Measurements from ENCODE around the gene PCDHGA8.

Gene PCDHGA8

DNA sequence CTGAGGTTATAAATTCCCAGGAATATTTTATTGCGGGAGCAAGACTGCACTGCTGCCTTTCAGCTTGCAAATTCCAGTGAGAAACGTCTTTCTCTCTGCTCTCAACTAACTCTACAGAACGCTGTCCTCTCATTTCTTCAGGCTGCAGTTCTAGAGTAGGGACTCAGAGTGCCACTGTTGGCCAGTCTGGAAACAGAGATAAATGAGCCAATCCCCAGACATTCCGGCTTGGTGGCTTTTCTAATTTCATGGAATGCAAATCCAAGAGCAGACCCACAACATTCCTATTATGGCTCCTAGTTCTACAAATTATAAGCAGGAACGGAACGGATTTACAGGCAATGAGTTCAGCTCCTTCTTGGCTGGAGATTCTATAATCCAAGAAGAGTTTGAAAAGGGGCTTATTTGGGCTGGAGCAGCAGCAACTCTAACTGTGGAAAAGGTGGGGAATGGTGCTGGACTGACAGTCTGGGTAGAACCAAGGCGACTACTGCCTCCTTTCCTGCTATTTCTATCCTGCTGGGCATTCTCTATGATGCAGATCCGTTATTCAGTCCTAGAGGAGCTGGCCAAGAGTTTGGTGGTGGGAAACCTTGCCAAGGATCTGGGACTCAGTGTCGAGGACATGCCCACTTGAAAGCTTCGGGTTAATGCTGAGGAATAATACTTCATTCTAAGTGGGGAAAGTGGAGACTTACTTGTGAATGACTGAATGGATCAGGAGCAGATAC, 47.1 kb downstream of the PCDHGA8 start:
- H3K27me3 ChIP-seq (replicated peaks; ENCODE audit: control insufficient read depth, insufficient read depth, low read length): no peaks in the 10 kb centered on the region
- H3K36me3 ChIP-seq (ENCODE audit: control insufficient read depth, insufficient read depth, low read length): no peaks in the 10 kb centered on the region
- no peak overlapping the region for H3K4me3 ChIP-seq (replicated peaks; ENCODE audit: low read depth, low read length)
- DNase-seq (ENCODE audit: extremely low read depth, insufficient read length): no peak
- TF ChIP-seq, protein P1, sequence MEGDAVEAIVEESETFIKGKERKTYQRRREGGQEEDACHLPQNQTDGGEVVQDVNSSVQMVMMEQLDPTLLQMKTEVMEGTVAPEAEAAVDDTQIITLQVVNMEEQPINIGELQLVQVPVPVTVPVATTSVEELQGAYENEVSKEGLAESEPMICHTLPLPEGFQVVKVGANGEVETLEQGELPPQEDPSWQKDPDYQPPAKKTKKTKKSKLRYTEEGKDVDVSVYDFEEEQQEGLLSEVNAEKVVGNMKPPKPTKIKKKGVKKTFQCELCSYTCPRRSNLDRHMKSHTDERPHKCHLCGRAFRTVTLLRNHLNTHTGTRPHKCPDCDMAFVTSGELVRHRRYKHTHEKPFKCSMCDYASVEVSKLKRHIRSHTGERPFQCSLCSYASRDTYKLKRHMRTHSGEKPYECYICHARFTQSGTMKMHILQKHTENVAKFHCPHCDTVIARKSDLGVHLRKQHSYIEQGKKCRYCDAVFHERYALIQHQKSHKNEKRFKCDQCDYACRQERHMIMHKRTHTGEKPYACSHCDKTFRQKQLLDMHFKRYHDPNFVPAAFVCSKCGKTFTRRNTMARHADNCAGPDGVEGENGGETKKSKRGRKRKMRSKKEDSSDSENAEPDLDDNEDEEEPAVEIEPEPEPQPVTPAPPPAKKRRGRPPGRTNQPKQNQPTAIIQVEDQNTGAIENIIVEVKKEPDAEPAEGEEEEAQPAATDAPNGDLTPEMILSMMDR (IDR thresholded peaks at IDR 0.05; ENCODE audit: insufficient read depth, low read length, poor library complexity, severe bottlenecking): no peak

DNA sequence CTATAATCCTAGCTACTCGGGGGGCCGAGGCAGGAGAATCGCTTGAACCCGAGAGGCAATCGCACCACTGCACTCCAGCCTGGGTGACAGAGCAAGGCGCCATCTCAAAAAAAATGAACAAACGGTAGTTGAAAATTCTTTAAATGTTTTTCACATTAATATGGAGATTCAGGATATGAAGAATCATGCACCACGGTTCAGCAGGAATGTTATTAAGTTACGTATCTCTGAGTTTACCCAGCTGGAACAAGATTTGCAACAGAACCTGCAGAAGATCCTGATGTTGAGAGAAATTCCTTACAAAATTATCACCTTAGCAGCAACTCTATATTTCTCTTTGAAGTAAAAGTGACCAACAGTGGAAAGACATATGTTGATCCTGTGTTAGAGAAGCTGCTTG, 47.9 kb downstream of the PCDHGA8 start:
- H3K36me3 ChIP-seq (ENCODE audit: control insufficient read depth, insufficient read depth, low read length): no peaks in the 10 kb centered on the region
- DNase-seq (ENCODE audit: extremely low read depth, insufficient read length): no peak
- no peak overlapping the region for H3K4me3 ChIP-seq (replicated peaks; ENCODE audit: low read depth, low read length)
- TF ChIP-seq, protein P1 (IDR thresholded peaks at IDR 0.05; ENCODE audit: insufficient read depth, low read length, poor library complexity, severe bottlenecking): no peak
- H3K27me3 ChIP-seq (replicated peaks; ENCODE audit: control insufficient read depth, insufficient read depth, low read length): no peaks in the 10 kb centered on the region

DNA sequence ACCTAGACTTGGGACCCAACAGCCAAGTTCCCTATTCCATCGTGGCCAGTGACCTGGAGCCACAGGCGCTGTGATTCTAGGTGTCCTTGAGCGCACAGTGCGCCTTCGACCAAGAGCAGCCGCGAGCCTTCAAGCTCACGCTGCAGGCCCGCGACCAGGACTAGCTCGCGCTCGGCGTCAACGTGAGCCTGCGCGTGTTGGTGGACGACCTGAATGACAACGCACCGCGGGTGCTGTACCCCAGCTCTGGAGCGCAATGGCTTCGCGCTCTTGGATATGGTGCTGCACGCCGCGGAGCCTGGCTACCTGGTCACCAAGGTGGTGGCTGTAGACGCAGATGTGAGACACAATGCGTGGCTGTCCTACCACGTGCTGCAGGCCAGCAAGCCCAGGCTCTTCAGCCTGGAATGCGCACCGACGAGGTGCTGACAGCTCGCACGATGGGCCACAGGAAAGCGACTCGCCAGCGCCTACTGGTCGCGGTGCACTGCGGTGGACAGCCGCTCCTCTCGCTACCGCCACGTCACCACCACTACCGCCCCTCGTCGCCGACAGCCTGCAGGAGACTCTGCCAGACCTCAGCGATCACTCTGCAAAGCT, 49.2 kb downstream of the PCDHGA8 start:
- Histone ChIP-seq H3K4me3 (replicated peaks; ENCODE audit: low read depth, low read length) (no peak overlapping the region), H3K36me3 (ENCODE audit: control insufficient read depth, insufficient read depth, low read length) (no peaks in the 10 kb centered on the region), H3K27me3 (replicated peaks; ENCODE audit: control insufficient read depth, insufficient read depth, low read length) (no peaks in the 10 kb centered on the region)
- TF ChIP-seq, protein P1 (IDR thresholded peaks at IDR 0.05; ENCODE audit: insufficient read depth, low read length, poor library complexity, severe bottlenecking): no peak
- DNase-seq (ENCODE audit: extremely low read depth, insufficient read length): peak; percentile 5
